Astrocyte of the hippocampus (primary cell): Measurements from ENCODE around the gene LEO1.
"Not testable (repeated sequence)": the region's sequence is repeated elsewhere in the genome, so short reads cannot be mapped to it uniquely, and the experiment has no call there.

Source experiments
- DNase-seq: peaks from one replicate; pipeline ENCODE4 v3.0.0; 2011; ENCODE audit warnings: low read depth, low spot score

The LEO1 gene

GRCh38 chr15:52003710-52004109 is 32.1 kb upstream of the LEO1 start:
- DNase-seq, result no peak

GRCh38 chr15:52003089-52003488 is 31.5 kb upstream of the LEO1 start:
- not testable (repeated sequence) for DNase-seq

- DNase-seq, result no peak
Observed at GRCh38 chr15:52002351-52002750, 30.8 kb upstream of the LEO1 start.

GRCh38 chr15:51992953-51993352 is 21.4 kb upstream of the LEO1 start:
- DNase-seq, result no peak

GRCh38 chr15:51991141-51991540 is 19.6 kb upstream of the LEO1 start:
- DNase-seq, result no peak

- DNase-seq, result no peak
Observed at GRCh38 chr15:51982770-51983103, 11.2 kb upstream of the LEO1 start.

- DNase-seq, result peak; percentile 70
Observed at GRCh38 chr15:51982013-51982769, 10.6 kb upstream of the LEO1 start.

- DNase-seq, result no peak
Observed at GRCh38 chr15:51973775-51974174, 2.2 kb upstream of the LEO1 start.

GRCh38 chr15:51973220-51973619 is 1.6 kb upstream of the LEO1 start:
- no peak for DNase-seq

- DNase-seq, result no peak
Observed at GRCh38 chr15:51971032-51971374, 575 bp downstream of the LEO1 start.

- no peak for DNase-seq
Observed at GRCh38 chr15:51970132-51970817, 1.3 kb downstream of the LEO1 start.

GRCh38 chr15:51969728-51970127 is 1.9 kb downstream of the LEO1 start:
- no peak for DNase-seq

- no peak for DNase-seq
Observed at GRCh38 chr15:51967583-51967982, 4.0 kb downstream of the LEO1 start.

- DNase-seq, result no peak
Observed at GRCh38 chr15:51966192-51966591, 5.4 kb downstream of the LEO1 start.

GRCh38 chr15:51965691-51966090 is 5.9 kb downstream of the LEO1 start:
- no peak for DNase-seq

- no peak for DNase-seq
Observed at GRCh38 chr15:51955504-51955903, 16.1 kb downstream of the LEO1 start.

GRCh38 chr15:51952805-51953204 is 18.8 kb downstream of the LEO1 start:
- DNase-seq, result no peak

- no peak for DNase-seq
Observed at GRCh38 chr15:51947124-51947523, 24.5 kb downstream of the LEO1 start.

- no peak for DNase-seq
Observed at GRCh38 chr15:51939216-51939615, 32.4 kb downstream of the LEO1 start.

GRCh38 chr15:51938286-51938685 is 33.3 kb downstream of the LEO1 start:
- DNase-seq, result no peak

- no peak for DNase-seq
Observed at GRCh38 chr15:51936105-51936478, 35.5 kb downstream of the LEO1 start.

GRCh38 chr15:51935466-51936104 is 36.0 kb downstream of the LEO1 start:
- DNase-seq, result no peak

- DNase-seq, result no peak
Observed at GRCh38 chr15:51932161-51932560, 39.4 kb downstream of the LEO1 start.
